ENCODE results near the gene UBE2J1. TPM values are rescaled to one million over a fixed set of nuclear protein-coding genes. Genes with fewer than 3 reads are reported as not detected.

Gene UBE2J1
- total and polyA plus RNA-seq, 9 of the 15 experiments (the other 6 are each of a cell fraction or from before 2014, with no cell fraction given), result 11.6 to 32.6 (median 22.0) TPM

DNA sequence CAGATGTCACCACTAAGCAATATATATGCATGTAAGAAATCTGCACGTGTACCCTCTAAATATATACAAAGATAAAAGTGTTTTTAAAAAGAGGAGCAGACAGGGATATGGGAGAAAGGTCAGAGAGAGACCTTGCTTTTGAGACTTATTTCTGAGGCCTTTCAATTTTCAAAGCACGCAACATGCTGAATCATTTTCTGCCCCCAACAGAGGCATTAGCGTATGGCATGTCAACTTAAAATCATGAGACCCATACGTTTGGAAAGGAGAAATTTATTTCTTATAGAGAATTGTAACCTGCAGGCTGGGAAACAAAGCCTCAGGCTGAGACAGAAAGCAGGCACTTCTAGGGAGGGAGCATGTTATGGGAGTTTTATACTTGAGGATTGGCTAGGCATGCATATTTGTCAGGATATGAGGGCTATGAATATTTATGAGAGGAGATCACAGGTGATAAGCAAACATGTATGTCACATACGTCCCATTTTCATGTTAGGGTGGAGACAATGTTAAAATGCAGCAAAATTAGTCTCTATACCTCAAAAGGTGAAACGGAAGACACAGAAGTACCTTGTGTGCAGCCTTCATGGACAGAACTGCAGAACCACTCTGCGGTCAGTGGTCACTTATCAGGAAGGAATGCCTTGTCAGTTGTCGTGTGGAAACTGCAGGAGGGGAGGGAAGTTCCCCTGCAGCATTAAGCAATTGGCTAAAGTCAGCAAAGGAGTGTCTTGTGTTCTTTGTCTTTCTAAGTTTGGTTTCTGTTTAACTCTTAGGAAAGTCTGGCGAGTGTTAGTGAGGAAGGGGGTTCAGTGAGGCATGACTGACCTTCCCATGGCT, 31.2 kb downstream of the UBE2J1 start (continued):
- no peak for TF ChIP-seq ZNF57 (CRISPR knock-in tag; IDR thresholded peaks at IDR 0.05)
- no peak for TF ChIP-seq BRF2 (IDR thresholded peaks at IDR 0.05; ENCODE audit: borderline replicate concordance, insufficient read depth, insufficient read length)
- no peak for TF ChIP-seq MXI1 (IDR thresholded peaks at IDR 0.05; ENCODE audit: low read depth, low read length)
- no peak for TF ChIP-seq BCOR (IDR thresholded peaks at IDR 0.05)
- TF ChIP-seq, protein P1, sequence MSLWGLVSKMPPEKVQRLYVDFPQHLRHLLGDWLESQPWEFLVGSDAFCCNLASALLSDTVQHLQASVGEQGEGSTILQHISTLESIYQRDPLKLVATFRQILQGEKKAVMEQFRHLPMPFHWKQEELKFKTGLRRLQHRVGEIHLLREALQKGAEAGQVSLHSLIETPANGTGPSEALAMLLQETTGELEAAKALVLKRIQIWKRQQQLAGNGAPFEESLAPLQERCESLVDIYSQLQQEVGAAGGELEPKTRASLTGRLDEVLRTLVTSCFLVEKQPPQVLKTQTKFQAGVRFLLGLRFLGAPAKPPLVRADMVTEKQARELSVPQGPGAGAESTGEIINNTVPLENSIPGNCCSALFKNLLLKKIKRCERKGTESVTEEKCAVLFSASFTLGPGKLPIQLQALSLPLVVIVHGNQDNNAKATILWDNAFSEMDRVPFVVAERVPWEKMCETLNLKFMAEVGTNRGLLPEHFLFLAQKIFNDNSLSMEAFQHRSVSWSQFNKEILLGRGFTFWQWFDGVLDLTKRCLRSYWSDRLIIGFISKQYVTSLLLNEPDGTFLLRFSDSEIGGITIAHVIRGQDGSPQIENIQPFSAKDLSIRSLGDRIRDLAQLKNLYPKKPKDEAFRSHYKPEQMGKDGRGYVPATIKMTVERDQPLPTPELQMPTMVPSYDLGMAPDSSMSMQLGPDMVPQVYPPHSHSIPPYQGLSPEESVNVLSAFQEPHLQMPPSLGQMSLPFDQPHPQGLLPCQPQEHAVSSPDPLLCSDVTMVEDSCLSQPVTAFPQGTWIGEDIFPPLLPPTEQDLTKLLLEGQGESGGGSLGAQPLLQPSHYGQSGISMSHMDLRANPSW (CRISPR knock-in tag; IDR thresholded peaks at IDR 0.05), result no peak
- no peak for TF ChIP-seq ZNF717 (CRISPR knock-in tag; IDR thresholded peaks at IDR 0.05)
- TF ChIP-seq ARID1B (IDR thresholded peaks at IDR 0.05), result peak; percentile 89
- TF ChIP-seq TRIM24 (IDR thresholded peaks at IDR 0.05), result peak; percentile 77 to 87; a peak in 3 of 4 replicates
- TF ChIP-seq ZFP30 (CRISPR knock-in tag; IDR thresholded peaks at IDR 0.05; ENCODE audit: borderline replicate concordance), result no peak
- TF ChIP-seq NCOA1 (IDR thresholded peaks at IDR 0.05; ENCODE audit: low read depth), result no peak
- no peak for TF ChIP-seq NR2C1 (IDR thresholded peaks at IDR 0.05)
- no peak for TF ChIP-seq NR2C1 (tag; IDR thresholded peaks at IDR 0.05)
- TF ChIP-seq ERF (CRISPR knock-in tag; IDR thresholded peaks at IDR 0.05), result no peak
- TF ChIP-seq SMARCB1 (IDR thresholded peaks at IDR 0.05; ENCODE audit: insufficient read length, low read depth), result no peak
- TF ChIP-seq FUS (optimal IDR thresholded peaks at IDR 0.05; ENCODE audit: low read depth, low read length), result no peak
- TF ChIP-seq ESRRA (IDR thresholded peaks at IDR 0.05; ENCODE audit: borderline replicate concordance, low read depth), result peak; percentile 93; the same call in 1 of the 2 replicates
- TF ChIP-seq HNRNPUL1 (IDR thresholded peaks at IDR 0.05; ENCODE audit: low read length), result no peak
- no peak for TF ChIP-seq MTA3 (IDR thresholded peaks at IDR 0.05; ENCODE audit: borderline replicate concordance)
- TF ChIP-seq HDGF (IDR thresholded peaks at IDR 0.05), result no peak
- TF ChIP-seq, protein P2, sequence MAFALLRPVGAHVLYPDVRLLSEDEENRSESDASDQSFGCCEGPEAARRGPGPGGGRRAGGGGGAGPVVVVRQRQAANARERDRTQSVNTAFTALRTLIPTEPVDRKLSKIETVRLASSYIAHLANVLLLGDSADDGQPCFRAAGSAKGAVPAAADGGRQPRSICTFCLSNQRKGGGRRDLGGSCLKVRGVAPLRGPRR (CRISPR knock-in tag; IDR thresholded peaks at IDR 0.05), result no peak
- peak; percentile 54; the same call in 1 of the 2 replicates for TF ChIP-seq BHLHE40 (IDR thresholded peaks at IDR 0.05; ENCODE audit: low read length)
- TF ChIP-seq SMC3 (conservative IDR thresholded peaks at IDR 0.05; ENCODE audit: insufficient read depth, low read depth, low read length), result no peak
- no peak for TF ChIP-seq TFE3 (CRISPR knock-in tag; IDR thresholded peaks at IDR 0.05)
- TF ChIP-seq ZKSCAN8 (CRISPR knock-in tag; IDR thresholded peaks at IDR 0.05), result no peak
- TF ChIP-seq STAG1 (CRISPR knock-in tag; IDR thresholded peaks at IDR 0.05; ENCODE audit: borderline replicate concordance), result no peak
- peak; percentile 58; the same call in 1 of the 2 replicates for TF ChIP-seq ETV1 (tag; conservative IDR thresholded peaks at IDR 0.05; ENCODE audit: low read depth)
